Transverse colon (tissue), 4 donors: Measurements from ENCODE around the gene TMEM255B. TPM values are rescaled to one million over a fixed set of nuclear protein-coding genes. Genes with fewer than 3 reads are reported as not detected.

Source experiments
- DNase-seq: peaks from one replicate; pipeline ENCODE4 v3.0.0-alpha.2; 2019
- H3K27ac ChIP-seq, 4 donors: fragments of 200-600 bp; sonication (generic); 2 replicates each; pipeline ENCODE4 v1.5.1; 2016 to 2018; ENCODE audit warnings: inconsistent platforms in 4 of 4
- H3K27me3 ChIP-seq: fragments of 200-600 bp; sonication (generic); 2 replicates; pipeline ENCODE4 v1.5.1; 2017; ENCODE audit warnings: inconsistent platforms
- H3K36me3 ChIP-seq, 4 donors: fragments of 200-600 bp; sonication (generic); 2 replicates each; pipeline ENCODE4 v1.5.1; 2017 to 2019; ENCODE audit warnings: inconsistent platforms in 4 of 4
- H3K4me1 ChIP-seq, 4 donors: fragments of 200-600 bp; sonication (generic); 2 replicates each; pipeline ENCODE4 v1.5.1; 2017 to 2020; ENCODE audit warnings: inconsistent platforms in 4 of 4
- H3K4me3 ChIP-seq, 4 donors: fragments of 200-600 bp; sonication (generic); 1 replicate in 1 of 4; 2 replicates in 3 of 4; pipeline versions ENCODE4 v1.5.1 to v1.6.1; 2017 to 2019; ENCODE audit warnings: inconsistent platforms in 4 of 4
- H3K9me3 ChIP-seq, 2 donors: fragments of 200-600 bp; sonication (generic); 2 replicates each; pipeline ENCODE4 v1.5.1; 2017 to 2019; ENCODE audit warnings: inconsistent platforms in 2 of 2
- EP300 ChIP-seq: sonication (generic); formaldehyde crosslinking; IDR thresholded peaks from one replicate; pipeline ENCODE4 v1.6.1; 2017; ENCODE audit warnings: antibody characterized with exemption, low read depth
- POLR2A ChIP-seq: fragments of 450-650 bp; IDR thresholded peaks from one replicate; pipeline ENCODE4 v1.6.1; 2016; ENCODE audit warnings: antibody characterized with exemption, mild to moderate bottlenecking, moderate library complexity
- POLR2AphosphoS5 ChIP-seq, 3 donors: sonication (generic); formaldehyde crosslinking; IDR thresholded peaks; one replicate each; pipeline ENCODE4 v1.6.1; 2016; ENCODE audit warnings: antibody characterized with exemption in 3 of 3
- WGBS, 2 donors: methylation state at CpG; one replicate each; pipeline ENCODE4 v1.1.5; 2018; ENCODE audit warnings: low coverage in 1 of 2; 5-methylcytosine and 5-hydroxymethylcytosine counted together
- in situ Hi-C, 4 donors: fragments of 200-750 bp; cut with MboI; loops; one replicate each; pipeline versions ENCODE4 v1.15.0 to v1.15.1; 2017; ENCODE audit warnings: low sequenced_read_pairs in 3 of 4, low pct_ligation_motif_present in 1 of 4, low pct_unique_long_range_greater_than_20kb in 1 of 4
- intact Hi-C: fragments of 100-400 bp; cut with DNase I; formaldehyde crosslinking; loops from one replicate; pipeline ENCODE4 v1.15.1; 2023; ENCODE audit warnings: low total_unique reads
- total RNA-seq, 4 donors: library from RNA; depleted of rRNA; stranded (reverse); fragments of >200 nt; gene quantifications; one replicate each; pipeline ENCODE4 v1.1.0, GENCODE V29; 2016
- TF ChIP-seq, protein P1 (sequence below), 5 experiments: fragments of 200-600 bp in 3 of 5; fragments of 450-650 bp in 2 of 5; sonication (generic) in 3 of 5; IDR thresholded peaks; 1 replicate in 2 of 5; 2 replicates in 3 of 5; pipeline ENCODE4 v1.5.1; 2016 to 2017; ENCODE audit warnings: antibody characterized with exemption in 5 of 5, inconsistent platforms in 3 of 5, mild to moderate bottlenecking in 2 of 5, moderate library complexity in 1 of 5

Gene TMEM255B
- total RNA-seq, 4 donors from 2014 or later = 0.79 to 27.7 (median 9.4) TPM

DNA sequence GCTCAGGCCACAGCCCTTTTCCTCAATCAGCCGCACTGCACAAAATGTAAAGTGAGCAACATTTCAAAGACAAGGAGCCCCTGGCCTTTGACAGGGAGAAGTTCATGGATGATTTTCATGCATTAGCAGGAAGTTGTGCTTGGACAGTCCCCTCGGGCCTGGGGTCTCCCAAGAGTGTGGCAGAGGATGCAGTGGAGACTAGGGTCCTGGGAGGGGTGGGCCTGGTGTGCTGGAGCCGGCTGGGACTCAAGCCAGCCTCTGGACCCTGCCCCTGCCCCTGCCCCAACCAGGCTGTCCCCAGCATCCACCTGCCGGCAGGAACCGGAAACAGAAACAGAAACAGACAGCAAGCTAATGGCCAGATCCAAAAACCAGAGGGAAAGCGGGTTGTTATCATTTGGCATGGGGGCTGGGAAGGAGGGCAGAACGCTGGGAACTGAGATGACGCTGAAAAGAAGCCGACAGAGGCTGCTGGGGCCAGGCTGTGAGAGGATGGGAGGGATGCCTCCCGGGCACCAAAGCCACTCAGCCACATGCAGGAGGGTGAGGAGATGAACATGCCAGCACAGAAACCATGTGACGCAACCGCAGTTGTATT lies 102.5 kb downstream of the TMEM255B start:
- WGBS, 2 donors = 54 to 95% methylated on average over 4 to 12 of the region's 12 CpGs
- Histone ChIP-seq H3K27ac (peak overlapping the region; percentile 77 to 95 (median 89)), H3K9me3 (no peaks in the 10 kb centered on the region), H3K36me3 (no peaks in the 10 kb centered on the region), H3K27me3 (peaks cover 4% of the 10 kb centered on the region), H3K4me3 (peak overlapping the region in 1 of 4 donors; percentile 63), H3K4me1 (peaks cover 27 to 72% (median 55%) of the 10 kb centered on the region in 4 donors)
- no peak for DNase-seq
- TF ChIP-seq, protein P1, sequence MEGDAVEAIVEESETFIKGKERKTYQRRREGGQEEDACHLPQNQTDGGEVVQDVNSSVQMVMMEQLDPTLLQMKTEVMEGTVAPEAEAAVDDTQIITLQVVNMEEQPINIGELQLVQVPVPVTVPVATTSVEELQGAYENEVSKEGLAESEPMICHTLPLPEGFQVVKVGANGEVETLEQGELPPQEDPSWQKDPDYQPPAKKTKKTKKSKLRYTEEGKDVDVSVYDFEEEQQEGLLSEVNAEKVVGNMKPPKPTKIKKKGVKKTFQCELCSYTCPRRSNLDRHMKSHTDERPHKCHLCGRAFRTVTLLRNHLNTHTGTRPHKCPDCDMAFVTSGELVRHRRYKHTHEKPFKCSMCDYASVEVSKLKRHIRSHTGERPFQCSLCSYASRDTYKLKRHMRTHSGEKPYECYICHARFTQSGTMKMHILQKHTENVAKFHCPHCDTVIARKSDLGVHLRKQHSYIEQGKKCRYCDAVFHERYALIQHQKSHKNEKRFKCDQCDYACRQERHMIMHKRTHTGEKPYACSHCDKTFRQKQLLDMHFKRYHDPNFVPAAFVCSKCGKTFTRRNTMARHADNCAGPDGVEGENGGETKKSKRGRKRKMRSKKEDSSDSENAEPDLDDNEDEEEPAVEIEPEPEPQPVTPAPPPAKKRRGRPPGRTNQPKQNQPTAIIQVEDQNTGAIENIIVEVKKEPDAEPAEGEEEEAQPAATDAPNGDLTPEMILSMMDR (IDR thresholded peaks at IDR 0.05) = peak in 1 of 5 experiments; percentile 22
- TF ChIP-seq POLR2AphosphoS5 (IDR thresholded peaks at IDR 0.05) (no peak), POLR2A (no peak), EP300 (no peak)
- in situ Hi-C loops = no loop called here
- intact Hi-C loops = loop anchor here (2.0 kb wide), 1 partner anchor 73 kb away; no protein-coding TSS in a partner anchor

DNA sequence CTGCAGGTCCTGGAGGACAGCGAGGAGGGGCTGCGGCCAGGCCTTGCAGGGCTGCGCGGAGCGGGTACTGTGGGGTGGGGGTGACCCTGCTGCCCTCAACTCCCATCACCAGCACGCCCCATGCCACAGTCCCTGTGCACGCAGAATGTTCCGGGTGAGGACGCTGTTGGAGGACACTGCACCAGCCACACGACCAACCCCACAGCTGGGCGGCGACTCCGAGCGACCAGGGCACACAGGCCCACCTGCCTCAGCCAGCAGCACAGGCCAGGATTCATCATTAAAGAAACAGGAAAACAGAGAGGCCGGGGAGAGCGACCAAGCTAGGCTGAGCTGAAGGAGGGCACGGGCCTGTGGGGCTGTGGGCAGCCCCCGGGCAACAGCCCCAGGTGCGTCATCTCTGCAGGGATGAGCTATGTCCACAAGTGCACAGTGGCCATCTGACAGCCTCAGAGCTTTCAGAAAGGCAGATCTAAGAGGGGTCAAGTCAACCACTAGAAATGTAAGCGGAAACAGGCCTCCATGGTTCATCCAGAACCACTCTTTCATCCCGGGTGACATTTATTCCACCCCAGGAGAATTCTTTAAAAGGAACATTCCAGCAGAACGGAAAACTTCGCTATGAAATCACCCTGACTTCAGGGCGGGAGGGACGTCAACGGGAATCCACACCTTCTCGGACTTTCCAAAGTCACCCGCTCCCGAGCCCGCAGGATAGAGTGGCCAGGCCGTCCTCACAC lies 103.3 kb downstream of the TMEM255B start:
- Histone ChIP-seq H3K27me3 (peaks cover 9% of the 10 kb centered on the region), H3K9me3 (no peaks in the 10 kb centered on the region), H3K4me1 (peaks cover 22 to 65% (median 46%) of the 10 kb centered on the region in 4 donors), H3K27ac (peak overlapping the region; percentile 77 to 95 (median 89)), H3K36me3 (no peaks in the 10 kb centered on the region), H3K4me3 (peak overlapping the region in 3 of 4 donors; percentile 63 to 86 (median 78))
- in situ Hi-C loops = no loop called here
- 30 to 49% methylated on average over 7 to 30 of the region's 31 CpGs for WGBS, 2 donors
- DNase-seq = no peak
- intact Hi-C loops = no loop called here
- TF ChIP-seq POLR2A (no peak), EP300 (no peak), POLR2AphosphoS5 (IDR thresholded peaks at IDR 0.05) (no peak)

DNA sequence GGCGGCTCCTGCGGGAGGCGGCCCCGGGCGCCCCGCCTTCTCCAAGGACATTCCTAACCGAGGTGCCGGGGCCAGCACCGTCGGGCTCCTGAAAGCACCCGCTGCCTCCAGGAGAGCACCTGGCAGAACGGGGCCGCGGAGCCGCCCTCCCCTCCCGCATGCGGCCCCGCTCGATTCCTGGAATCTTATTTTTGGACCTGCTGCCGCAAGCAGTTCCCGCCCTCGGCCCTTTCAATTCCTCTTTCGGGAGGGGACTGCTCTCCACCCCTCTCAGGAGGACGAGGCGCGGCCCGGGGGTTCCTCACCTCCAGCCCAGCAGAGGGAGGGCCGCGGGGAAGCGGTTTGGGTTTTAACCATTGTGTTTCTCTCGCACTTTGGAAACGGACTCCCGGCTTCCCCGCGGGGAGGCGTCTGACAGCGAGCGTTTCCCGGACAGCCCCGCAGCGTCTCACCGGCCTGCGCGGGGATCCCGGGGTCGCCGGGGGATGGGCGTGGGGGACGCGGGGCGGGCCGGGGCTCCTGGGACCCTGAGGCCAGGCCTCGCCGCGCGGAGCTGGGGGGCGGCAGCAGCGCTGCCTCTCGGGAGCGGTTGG lies 104.0 kb downstream of the TMEM255B start:
- TF ChIP-seq, protein P1 (IDR thresholded peaks at IDR 0.05) = no peak
- TF ChIP-seq POLR2AphosphoS5 (IDR thresholded peaks at IDR 0.05) (peak; percentile 43 to 56 (median 53)), EP300 (peak; percentile 13), POLR2A (peak; percentile 49)
- in situ Hi-C loops = no loop called here
- Histone ChIP-seq H3K36me3 (no peaks in the 10 kb centered on the region), H3K4me1 (peaks cover 20 to 58% (median 40%) of the 10 kb centered on the region in 4 donors), H3K27me3 (peaks cover 9% of the 10 kb centered on the region), H3K4me3 (peak overlapping the region; percentile 23 to 86 (median 70)), H3K27ac (peak overlapping the region; percentile 77 to 95 (median 89)), H3K9me3 (no peaks in the 10 kb centered on the region)
- intact Hi-C loops = no loop called here
- DNase-seq = peak; percentile 76
- 4% methylated on average over 58 of the region's 60 CpGs; no CpG with 5 or more reads in 1 of the 2 donors for WGBS, 2 donors

DNA sequence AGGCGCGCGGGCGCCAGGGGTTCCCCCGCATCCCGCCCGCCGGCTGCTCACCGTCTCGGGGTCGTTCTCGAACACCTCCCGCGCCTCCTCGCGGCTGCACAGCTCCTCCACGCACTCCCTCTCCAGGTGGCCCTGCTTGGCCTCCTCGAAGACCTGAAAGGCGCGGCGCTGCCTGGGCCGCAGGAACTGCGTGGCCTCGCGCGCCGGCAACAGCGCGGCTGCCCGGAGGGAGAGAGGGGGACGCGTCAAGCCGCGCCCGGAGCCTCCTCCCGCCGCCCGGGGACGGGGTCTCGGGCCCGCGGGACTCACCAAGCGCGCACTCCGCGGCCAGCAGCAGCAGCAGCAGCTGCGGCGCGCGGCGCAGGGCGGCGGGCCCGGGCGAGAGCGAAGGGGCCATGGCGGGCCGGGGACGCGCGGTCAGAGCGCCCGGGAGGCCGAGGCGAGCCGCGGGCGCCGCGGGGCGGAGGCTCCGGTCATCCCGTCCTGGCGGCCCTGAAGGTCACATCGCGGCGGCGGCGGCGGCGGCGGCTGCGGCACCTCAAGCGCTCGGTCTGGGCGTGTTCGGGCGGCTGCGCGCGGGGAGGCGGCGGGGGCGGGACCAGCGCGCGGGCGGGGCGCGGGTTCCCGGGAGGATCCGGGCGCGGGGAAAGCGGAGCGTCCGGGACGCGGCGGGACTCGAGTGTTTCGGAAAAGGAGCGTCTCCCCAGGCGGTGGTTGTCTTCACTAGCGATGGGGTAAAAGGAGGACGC lies 104.7 kb downstream of the TMEM255B start, which contains the start of gene GAS6:
Gene GAS6, minus strand, starts transcription at position 553 of the 749 bp plus-strand sequence. Its CDS starts 156 bp downstream, at position 397.
- Histone ChIP-seq H3K9me3 (no peaks in the 10 kb centered on the region), H3K36me3 (no peaks in the 10 kb centered on the region), H3K4me1 (peaks cover 20 to 52% (median 40%) of the 10 kb centered on the region in 4 donors), H3K4me3 (peak within 1 kb of the TSS; percentile 38 to 86 (median 70)), H3K27me3 (peaks cover 9% of the 10 kb centered on the region), H3K27ac (peak within 1 kb of the TSS; percentile 77 to 95 (median 89))
- intact Hi-C loops (loop anchor here (1.0 kb wide), 1 partner anchor 46 kb away; no protein-coding TSS in a partner anchor), in situ Hi-C loops (no loop called here)
- 0 to 7% methylated on average over 3 to 86 of the region's 116 CpGs for WGBS, 2 donors
- TF ChIP-seq, protein P1 (IDR thresholded peaks at IDR 0.05) = no peak
- TF ChIP-seq POLR2AphosphoS5 (IDR thresholded peaks at IDR 0.05) = peak in 2 of 3 donors; percentile 42
- peak; percentile 80 for DNase-seq
